Measurements from ENCODE around the gene CCM2. TPM values are rescaled to one million over a fixed set of nuclear protein-coding genes. Genes with fewer than 3 reads are reported as not detected.
"Not testable (repeated sequence)": the region's sequence is repeated elsewhere in the genome, so short reads cannot be mapped to it uniquely, and the experiment has no call there.

CCM2 gene
- total RNA-seq, 1 donor from 2014 or later = 47.8 TPM

- TF ChIP-seq, protein P1, sequence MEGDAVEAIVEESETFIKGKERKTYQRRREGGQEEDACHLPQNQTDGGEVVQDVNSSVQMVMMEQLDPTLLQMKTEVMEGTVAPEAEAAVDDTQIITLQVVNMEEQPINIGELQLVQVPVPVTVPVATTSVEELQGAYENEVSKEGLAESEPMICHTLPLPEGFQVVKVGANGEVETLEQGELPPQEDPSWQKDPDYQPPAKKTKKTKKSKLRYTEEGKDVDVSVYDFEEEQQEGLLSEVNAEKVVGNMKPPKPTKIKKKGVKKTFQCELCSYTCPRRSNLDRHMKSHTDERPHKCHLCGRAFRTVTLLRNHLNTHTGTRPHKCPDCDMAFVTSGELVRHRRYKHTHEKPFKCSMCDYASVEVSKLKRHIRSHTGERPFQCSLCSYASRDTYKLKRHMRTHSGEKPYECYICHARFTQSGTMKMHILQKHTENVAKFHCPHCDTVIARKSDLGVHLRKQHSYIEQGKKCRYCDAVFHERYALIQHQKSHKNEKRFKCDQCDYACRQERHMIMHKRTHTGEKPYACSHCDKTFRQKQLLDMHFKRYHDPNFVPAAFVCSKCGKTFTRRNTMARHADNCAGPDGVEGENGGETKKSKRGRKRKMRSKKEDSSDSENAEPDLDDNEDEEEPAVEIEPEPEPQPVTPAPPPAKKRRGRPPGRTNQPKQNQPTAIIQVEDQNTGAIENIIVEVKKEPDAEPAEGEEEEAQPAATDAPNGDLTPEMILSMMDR (IDR thresholded peaks at IDR 0.05) = no peak
- Mint-ChIP-seq H3K9me3 (ENCODE audit: low read depth) (no peaks in the 10 kb centered on the region), H3K27ac (ENCODE audit: unreplicated experiment) (no peak overlapping the region), H3K36me3 (ENCODE audit: low read depth) (peaks cover 2% of the 10 kb centered on the region), H3K27me3 (ENCODE audit: low read depth) (no peaks in the 10 kb centered on the region), H3K4me1 (ENCODE audit: low read depth) (peaks cover 28% of the 10 kb centered on the region), H3K4me3 (ENCODE audit: unreplicated experiment) (no peak overlapping the region)
- peak; percentile 10 for DNase-seq (ENCODE audit: low spot score)
Observed at GRCh38 chr7:45031829-45032228, 31.8 kb downstream of the CCM2 start.

- Mint-ChIP-seq H3K9me3 (ENCODE audit: low read depth) (no peaks in the 10 kb centered on the region), H3K4me3 (ENCODE audit: unreplicated experiment) (no peak overlapping the region), H3K36me3 (ENCODE audit: low read depth) (peaks cover 2% of the 10 kb centered on the region), H3K4me1 (ENCODE audit: low read depth) (peaks cover 22% of the 10 kb centered on the region), H3K27me3 (ENCODE audit: low read depth) (no peaks in the 10 kb centered on the region), H3K27ac (ENCODE audit: unreplicated experiment) (no peak overlapping the region)
- TF ChIP-seq, protein P1 (IDR thresholded peaks at IDR 0.05) = no peak
- DNase-seq (ENCODE audit: low spot score) = peak; percentile 74
Observed at GRCh38 chr7:45032421-45032820, 32.4 kb downstream of the CCM2 start.

- TF ChIP-seq, protein P1 (IDR thresholded peaks at IDR 0.05) = no peak
- peaks cover 3% of the 10 kb centered on the region for H3K36me3 Mint-ChIP-seq (ENCODE audit: low read depth)
- H3K9me3 Mint-ChIP-seq (ENCODE audit: low read depth) = no peaks in the 10 kb centered on the region
- H3K4me3 Mint-ChIP-seq (ENCODE audit: unreplicated experiment) = no peak overlapping the region
- H3K4me1 Mint-ChIP-seq (ENCODE audit: low read depth) = peaks cover 17% of the 10 kb centered on the region
- H3K27ac Mint-ChIP-seq (ENCODE audit: unreplicated experiment) = peak overlapping the region; percentile 86
- H3K27me3 Mint-ChIP-seq (ENCODE audit: low read depth) = no peaks in the 10 kb centered on the region
- DNase-seq (ENCODE audit: low spot score) = no peak
Observed at GRCh38 chr7:45033261-45033930, 33.4 kb downstream of the CCM2 start.

DNA sequence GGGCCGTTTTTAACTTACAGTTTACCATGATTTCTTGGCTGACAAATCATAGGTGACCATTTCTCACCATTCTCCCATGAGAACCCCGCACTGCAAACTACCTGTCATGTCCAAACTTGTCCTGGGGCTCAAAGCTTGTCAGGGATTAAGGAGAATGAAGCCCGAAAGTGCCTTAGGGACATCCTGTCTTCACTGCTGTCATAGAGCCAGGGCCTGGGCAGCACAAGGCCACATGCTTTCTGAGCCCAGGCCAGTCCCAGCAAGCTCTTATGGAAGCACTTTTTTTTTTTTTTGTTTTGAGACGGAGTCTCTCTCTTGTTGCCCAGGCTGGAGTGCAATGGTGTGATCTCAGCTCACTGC is 33.9 kb downstream of the CCM2 start:
- no peaks in the 10 kb centered on the region for H3K9me3 Mint-ChIP-seq (ENCODE audit: low read depth)
- H3K4me3 Mint-ChIP-seq (ENCODE audit: unreplicated experiment) = no peak overlapping the region
- H3K36me3 Mint-ChIP-seq (ENCODE audit: low read depth) = peaks cover 7% of the 10 kb centered on the region
- peak overlapping the region; percentile 86 for H3K27ac Mint-ChIP-seq (ENCODE audit: unreplicated experiment)
- H3K4me1 Mint-ChIP-seq (ENCODE audit: low read depth) = peaks cover 17% of the 10 kb centered on the region
- DNase-seq (ENCODE audit: low spot score) = peak; percentile 11
- TF ChIP-seq, protein P1 (IDR thresholded peaks at IDR 0.05) = no peak
- no peaks in the 10 kb centered on the region for H3K27me3 Mint-ChIP-seq (ENCODE audit: low read depth)

DNA sequence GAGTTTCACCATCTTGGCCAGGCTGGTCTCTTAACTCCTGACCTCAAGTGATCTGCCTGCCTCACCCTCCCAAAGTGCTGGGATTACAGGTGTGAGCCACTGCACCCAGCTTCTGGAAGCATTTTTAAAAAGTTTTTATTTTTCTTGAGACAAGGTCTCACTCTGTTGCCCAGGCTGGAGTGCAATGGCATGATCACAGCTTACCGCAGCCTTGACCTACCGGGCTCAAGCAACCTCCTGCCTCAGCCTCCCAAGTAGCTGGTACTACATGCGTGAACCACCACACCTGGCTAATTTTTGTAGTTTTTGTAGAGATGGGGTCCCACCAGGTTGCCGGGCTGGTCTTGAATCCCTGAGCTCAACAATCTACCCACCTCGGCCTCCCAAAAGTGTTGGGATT is 34.7 kb downstream of the CCM2 start:
- H3K9me3 Mint-ChIP-seq (ENCODE audit: low read depth); H3K27me3 Mint-ChIP-seq (ENCODE audit: low read depth); H3K36me3 Mint-ChIP-seq (ENCODE audit: low read depth); H3K4me3 Mint-ChIP-seq (ENCODE audit: unreplicated experiment); H3K27ac Mint-ChIP-seq (ENCODE audit: unreplicated experiment); DNase-seq (ENCODE audit: low spot score): not testable (repeated sequence)
- peaks cover 17% of the 10 kb centered on the region for H3K4me1 Mint-ChIP-seq (ENCODE audit: low read depth)

GRCh38 chr7:45035371-45035770 is 35.4 kb downstream of the CCM2 start:
- Mint-ChIP-seq H3K4me3 (ENCODE audit: unreplicated experiment) (no peak overlapping the region), H3K9me3 (ENCODE audit: low read depth) (no peaks in the 10 kb centered on the region), H3K27me3 (ENCODE audit: low read depth) (no peaks in the 10 kb centered on the region), H3K27ac (ENCODE audit: unreplicated experiment) (no peak overlapping the region), H3K4me1 (ENCODE audit: low read depth) (peaks cover 17% of the 10 kb centered on the region), H3K36me3 (ENCODE audit: low read depth) (peaks cover 12% of the 10 kb centered on the region)
- TF ChIP-seq, protein P1 (IDR thresholded peaks at IDR 0.05) = no peak
- no peak for DNase-seq (ENCODE audit: low spot score)
